Upper lobe of left lung (tissue), 4 donors: ENCODE measurements around the gene EP300.

Source experiments
- EP300 ChIP-seq, 4 donors: sonication (generic); formaldehyde crosslinking; IDR thresholded peaks; one replicate each; pipeline ENCODE4 v1.5.1; 2017; ENCODE audit warnings: antibody characterized with exemption in 4 of 4, control low read depth in 2 of 4
- POLR2A ChIP-seq, 4 donors: fragments of 450-650 bp; IDR thresholded peaks; one replicate each; pipeline ENCODE4 v1.5.1; 2016 to 2017; ENCODE audit warnings: antibody characterized with exemption in 4 of 4, mild to moderate bottlenecking in 2 of 4
- TF ChIP-seq, protein P1 (sequence below), 6 experiments: fragments of 450-650 bp in 4 of 6; fragments of 200-600 bp in 2 of 6; sonication (generic) in 2 of 6; IDR thresholded peaks; one replicate each; pipeline ENCODE4 v1.5.1; 2016 to 2019; ENCODE audit warnings: antibody characterized with exemption in 6 of 6

DNA sequence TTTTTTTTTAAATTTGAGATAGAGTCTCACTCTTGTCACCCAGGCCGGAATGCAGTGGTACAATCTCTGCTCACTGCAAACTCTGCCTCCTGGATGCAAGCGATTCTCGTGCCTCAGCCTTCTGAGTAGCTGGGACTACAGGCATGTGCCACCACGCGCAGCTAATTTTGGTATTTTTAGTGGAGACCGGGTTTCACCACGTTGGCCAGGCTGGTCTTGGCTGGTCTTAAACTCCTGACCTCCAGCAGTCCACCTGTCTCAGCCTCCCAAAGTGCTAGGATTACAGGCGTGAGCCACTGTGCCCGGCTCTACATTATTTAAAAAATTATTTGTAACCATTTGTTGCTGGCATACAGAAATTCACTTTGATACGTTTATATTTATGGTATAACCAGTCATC, 18.6 kb downstream of the EP300 start:
- TF ChIP-seq, protein P1, sequence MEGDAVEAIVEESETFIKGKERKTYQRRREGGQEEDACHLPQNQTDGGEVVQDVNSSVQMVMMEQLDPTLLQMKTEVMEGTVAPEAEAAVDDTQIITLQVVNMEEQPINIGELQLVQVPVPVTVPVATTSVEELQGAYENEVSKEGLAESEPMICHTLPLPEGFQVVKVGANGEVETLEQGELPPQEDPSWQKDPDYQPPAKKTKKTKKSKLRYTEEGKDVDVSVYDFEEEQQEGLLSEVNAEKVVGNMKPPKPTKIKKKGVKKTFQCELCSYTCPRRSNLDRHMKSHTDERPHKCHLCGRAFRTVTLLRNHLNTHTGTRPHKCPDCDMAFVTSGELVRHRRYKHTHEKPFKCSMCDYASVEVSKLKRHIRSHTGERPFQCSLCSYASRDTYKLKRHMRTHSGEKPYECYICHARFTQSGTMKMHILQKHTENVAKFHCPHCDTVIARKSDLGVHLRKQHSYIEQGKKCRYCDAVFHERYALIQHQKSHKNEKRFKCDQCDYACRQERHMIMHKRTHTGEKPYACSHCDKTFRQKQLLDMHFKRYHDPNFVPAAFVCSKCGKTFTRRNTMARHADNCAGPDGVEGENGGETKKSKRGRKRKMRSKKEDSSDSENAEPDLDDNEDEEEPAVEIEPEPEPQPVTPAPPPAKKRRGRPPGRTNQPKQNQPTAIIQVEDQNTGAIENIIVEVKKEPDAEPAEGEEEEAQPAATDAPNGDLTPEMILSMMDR (IDR thresholded peaks at IDR 0.05), result no peak
- TF ChIP-seq POLR2A (IDR thresholded peaks at IDR 0.05) (no peak), EP300 (IDR thresholded peaks at IDR 0.05) (no peak)
